VCaP (cell line): Measurements from ENCODE around the gene CDRT15L2.
"Not testable (repeated sequence)": the region's sequence is repeated elsewhere in the genome, so short reads cannot be mapped to it uniquely, and the experiment has no call there.

Experiments used
- H3K27ac ChIP-seq: fragments of 450-650 bp; 2 replicates; pipeline ENCODE4 v1.5.1; 2017
- TF ChIP-seq, protein P1 (sequence below): fragments of 450-650 bp; conservative IDR thresholded peaks from 2 replicates; pipeline ENCODE4 v1.5.1; 2017; ENCODE audit warnings: mild to moderate bottlenecking, moderate library complexity

The CDRT15L2 gene

DNA sequence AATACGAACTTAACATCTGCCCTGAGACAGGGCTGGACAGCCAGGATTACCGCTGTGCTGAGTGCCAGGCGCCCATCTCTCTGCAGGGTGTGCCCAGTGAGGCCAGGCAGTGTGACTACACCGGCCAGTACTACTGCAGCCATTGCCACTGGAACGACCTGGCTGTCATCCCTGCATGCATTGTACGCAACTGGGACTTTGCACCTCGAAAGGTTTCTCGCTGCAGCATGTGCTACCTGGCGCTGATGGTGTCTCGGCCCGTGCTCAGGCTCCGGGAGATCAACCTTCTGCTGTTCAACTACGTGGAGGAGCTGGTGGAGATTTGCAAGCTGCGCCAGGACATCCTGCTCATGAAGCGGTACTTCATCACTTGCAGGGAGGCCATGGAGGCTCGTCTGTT, 33.7 kb downstream of the CDRT15L2 start:
- no peak overlapping the region for H3K27ac ChIP-seq
- TF ChIP-seq, protein P1, sequence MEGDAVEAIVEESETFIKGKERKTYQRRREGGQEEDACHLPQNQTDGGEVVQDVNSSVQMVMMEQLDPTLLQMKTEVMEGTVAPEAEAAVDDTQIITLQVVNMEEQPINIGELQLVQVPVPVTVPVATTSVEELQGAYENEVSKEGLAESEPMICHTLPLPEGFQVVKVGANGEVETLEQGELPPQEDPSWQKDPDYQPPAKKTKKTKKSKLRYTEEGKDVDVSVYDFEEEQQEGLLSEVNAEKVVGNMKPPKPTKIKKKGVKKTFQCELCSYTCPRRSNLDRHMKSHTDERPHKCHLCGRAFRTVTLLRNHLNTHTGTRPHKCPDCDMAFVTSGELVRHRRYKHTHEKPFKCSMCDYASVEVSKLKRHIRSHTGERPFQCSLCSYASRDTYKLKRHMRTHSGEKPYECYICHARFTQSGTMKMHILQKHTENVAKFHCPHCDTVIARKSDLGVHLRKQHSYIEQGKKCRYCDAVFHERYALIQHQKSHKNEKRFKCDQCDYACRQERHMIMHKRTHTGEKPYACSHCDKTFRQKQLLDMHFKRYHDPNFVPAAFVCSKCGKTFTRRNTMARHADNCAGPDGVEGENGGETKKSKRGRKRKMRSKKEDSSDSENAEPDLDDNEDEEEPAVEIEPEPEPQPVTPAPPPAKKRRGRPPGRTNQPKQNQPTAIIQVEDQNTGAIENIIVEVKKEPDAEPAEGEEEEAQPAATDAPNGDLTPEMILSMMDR = no peak

DNA sequence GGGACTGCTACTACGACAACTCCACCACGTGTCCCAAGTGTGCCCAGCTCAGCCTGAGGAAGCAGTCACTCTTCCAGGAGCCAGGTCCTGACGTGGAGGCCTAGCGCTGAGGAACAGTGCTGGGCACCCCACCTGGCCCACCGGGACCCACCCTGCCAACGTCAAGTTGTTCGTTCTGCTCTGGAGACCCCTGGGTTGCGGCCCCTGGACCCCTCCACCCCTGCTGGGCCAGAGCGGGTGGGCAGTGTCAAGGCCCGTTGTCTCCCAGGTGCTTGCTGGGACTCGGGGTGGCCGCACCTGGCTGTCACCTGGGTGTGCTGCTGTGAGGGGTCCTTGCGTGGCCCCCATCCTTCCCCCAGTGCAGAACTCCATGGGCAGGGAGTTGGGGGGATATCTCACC, 34.4 kb downstream of the CDRT15L2 start:
- no peak overlapping the region for H3K27ac ChIP-seq
- TF ChIP-seq, protein P1 = no peak

DNA sequence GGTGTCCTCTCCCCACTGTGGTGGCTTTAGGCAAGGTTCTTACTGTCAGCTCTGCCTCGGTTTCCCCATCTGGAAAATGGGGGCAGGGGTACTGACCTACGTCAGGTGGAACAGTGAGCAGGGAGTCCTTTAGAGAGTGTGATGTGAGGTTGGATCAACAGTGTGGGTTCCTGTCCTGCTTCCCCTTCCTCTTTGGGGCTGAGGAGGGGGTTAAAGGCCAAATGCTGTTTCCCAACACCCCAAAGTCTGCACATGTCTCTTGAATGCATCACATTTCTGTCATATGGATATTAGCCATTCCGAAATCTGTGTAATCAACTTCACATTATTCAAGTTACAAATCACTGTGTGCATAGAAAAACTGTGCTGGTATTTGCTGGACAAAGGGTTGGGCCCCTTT, 35.9 kb downstream of the CDRT15L2 start:
- H3K27ac ChIP-seq = not testable (repeated sequence)
